NT2/D1 (cell line): ENCODE measurements around the gene PPFIA1.

Source experiments
- SUZ12 ChIP-seq: IDR thresholded peaks from 2 replicates; pipeline ENCODE4 v1.6.1; 2011; ENCODE audit not compliant: insufficient read length, insufficient read depth; ENCODE audit errors: extremely low read depth
- YY1 ChIP-seq: IDR thresholded peaks from 2 replicates; pipeline ENCODE4 v1.6.1; 2011; ENCODE audit not compliant: insufficient read length, insufficient read depth
- ZNF274 ChIP-seq: IDR thresholded peaks from 2 replicates; pipeline ENCODE4 v1.6.1; 2011; ENCODE audit warnings: mild to moderate bottlenecking, low read depth, low read length

GRCh38 chr11:70411713-70412452, 141.4 kb downstream of the PPFIA1 start:
- TF ChIP-seq ZNF274 (no peak), SUZ12 (no peak), YY1 (no peak)
